GM11168 (cell line): ENCODE results near the gene FUNDC1.

Source experiments
- in situ Hi-C: fragments of 300-500 bp; cut with MboI; formaldehyde crosslinking; loops from one replicate; pipeline ENCODE4 v1.12.0; 2022; ENCODE audit warnings: low sequenced_read_pairs; ENCODE audit not compliant: unreplicated experiment

The FUNDC1 gene

DNA sequence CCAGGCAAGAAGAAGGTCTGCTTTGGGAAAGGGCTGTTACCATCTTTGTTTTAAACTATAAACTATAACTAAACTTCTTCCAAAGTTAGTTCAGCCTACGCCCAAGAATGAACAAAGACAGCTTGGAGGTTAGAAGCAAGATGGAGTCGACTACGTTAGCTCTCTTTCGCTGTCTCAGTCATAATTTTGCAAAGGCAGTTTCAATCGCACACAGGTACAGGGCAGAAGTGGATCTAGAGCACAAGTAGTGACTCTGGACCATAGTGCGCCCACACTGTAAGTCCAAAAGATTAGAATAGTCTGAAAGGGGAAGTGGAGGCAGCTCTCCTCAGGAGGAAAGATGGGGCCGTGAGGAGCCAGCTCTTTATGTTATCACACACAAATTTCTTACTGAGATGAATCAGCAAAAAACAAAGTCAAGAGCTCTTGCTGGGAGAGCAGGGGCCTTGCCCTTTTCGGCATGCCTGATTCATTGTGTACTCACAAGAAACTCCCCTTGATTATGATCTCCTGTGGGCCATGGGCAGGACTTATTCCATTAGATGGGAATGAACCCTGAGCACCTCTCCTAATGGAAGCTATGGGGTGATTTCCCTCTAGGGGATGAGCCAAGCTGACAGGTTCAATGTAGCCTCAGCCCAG, 58.6 kb downstream of the FUNDC1 start:
- in situ Hi-C loops = no loop called here

DNA sequence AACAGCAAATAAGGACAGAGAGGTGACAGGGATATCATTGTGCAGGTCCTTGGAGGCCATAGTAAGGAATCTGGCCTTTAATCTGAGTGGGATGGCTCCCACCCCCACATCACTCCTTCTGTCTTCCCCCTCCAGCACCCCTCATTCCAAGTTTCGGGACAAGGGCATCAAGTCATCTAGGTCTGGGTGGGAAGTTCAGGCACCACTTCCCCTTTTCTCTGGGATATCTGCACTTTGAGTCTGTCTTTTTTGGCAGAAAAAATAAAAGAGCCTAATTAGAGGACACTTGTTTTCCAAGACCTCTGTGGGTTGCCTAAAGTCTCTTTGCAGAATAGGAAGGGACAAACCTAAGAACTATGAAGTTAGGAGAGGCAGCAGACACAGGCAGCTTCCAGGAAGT, 60.1 kb downstream of the FUNDC1 start:
- in situ Hi-C loops = no loop called here

DNA sequence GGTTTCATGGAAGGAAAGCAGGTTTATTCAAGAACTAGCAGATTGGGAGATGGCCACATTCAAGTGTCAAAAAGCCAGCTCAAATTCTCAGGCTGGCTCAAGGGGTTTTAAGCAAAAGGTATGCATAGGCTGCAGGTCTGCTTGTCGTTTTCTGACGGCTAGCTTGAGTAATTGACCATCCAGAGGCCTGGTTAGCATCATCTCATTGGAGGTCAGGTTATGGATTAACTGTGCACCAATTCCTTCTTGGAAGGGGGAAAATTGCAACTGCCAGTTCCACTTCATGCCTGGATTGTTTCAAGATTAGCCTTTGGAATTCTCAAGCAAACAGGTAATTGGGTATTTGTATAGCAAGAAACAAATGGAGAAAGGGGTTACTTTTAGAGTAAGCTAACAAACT, 62.1 kb downstream of the FUNDC1 start:
- in situ Hi-C loops = no loop called here

DNA sequence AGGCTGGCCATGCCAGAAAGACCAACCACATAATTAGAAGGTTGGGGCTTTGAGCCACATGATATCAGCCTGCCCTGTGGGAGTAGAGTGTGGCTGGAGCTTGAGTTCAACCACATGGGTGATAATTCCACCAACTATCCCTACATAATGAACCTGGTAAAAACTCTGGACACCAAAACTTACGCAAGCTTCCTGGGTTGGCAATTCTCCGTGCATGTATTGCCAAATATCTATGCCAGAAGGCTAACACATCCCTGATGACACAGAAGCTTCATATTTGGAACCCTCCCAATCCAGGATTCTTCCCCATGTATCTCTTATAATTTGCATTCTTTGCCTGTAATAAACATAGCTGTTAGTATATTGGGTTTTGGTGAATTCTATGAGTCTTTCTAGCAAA, 68.2 kb downstream of the FUNDC1 start:
- in situ Hi-C loops = no loop called here
